HEK293 (cell line): ENCODE data around the gene TSPAN17.
A peak's percentile ranks its signal among the peaks of the same experiment; 100 is the strongest.

Experiments
- CTCF ChIA-PET: fragments of 350-600 bp; formaldehyde crosslinking; extraction: SDS; loops from one replicate; lab custom pipeline; 2021; ENCODE audit warnings: antibody characterized with exemption; lab: Yijun Ruan, JAX
- POLR2A ChIA-PET: fragments of 300-600 bp; formaldehyde crosslinking; extraction: SDS; loops from one replicate; lab custom pipeline; 2020; ENCODE audit warnings: antibody characterized with exemption, inconsistent platforms; lab: Yijun Ruan, JAX
- H3K27ac ChIP-seq: fragments of 200-500 bp; sonication (Bioruptor generic); 2 replicates; pipeline ENCODE4 v1.5.1; 2014; ENCODE audit warnings: low read depth, low read length, control low read depth, inconsistent platforms; ENCODE audit errors: extremely low read depth
- H3K36me3 ChIP-seq, 2 experiments: fragments of 200-500 bp in 1 of 2; sonication (Bioruptor generic) in 1 of 2; 1 replicate in 1 of 2; 2 replicates in 1 of 2; pipeline ENCODE4 v1.5.1; 2014 to 2017; ENCODE audit warnings: inconsistent platforms in 2 of 2, low read length in 2 of 2; ENCODE audit not compliant: control insufficient read depth in 2 of 2, insufficient read depth in 1 of 2
- H3K4me1 ChIP-seq: fragments of 200-500 bp; sonication (Bioruptor generic); 2 replicates; pipeline ENCODE4 v1.5.1; 2014; ENCODE audit warnings: mild to moderate bottlenecking, low read length, inconsistent platforms; ENCODE audit not compliant: control insufficient read depth, insufficient read depth
- H3K4me3 ChIP-seq: 2 replicates; pipeline ENCODE4 v1.5.1; 2011; ENCODE audit warnings: low read depth, mild to moderate bottlenecking, control low read depth, low read length, moderate library complexity
- H3K9me3 ChIP-seq: fragments of 200-500 bp; sonication (Bioruptor generic); 2 replicates; pipeline ENCODE4 v1.5.1; 2014; ENCODE audit warnings: low read depth, low read length, inconsistent platforms; ENCODE audit not compliant: control insufficient read depth, insufficient read depth
- FEZF1 ChIP-seq: fragments of 450-650 bp; formaldehyde crosslinking; IDR thresholded peaks from 2 replicates; pipeline ENCODE4 v1.5.1; 2016; ENCODE audit warnings: missing biosample characterization, missing genetic modification characterization
- HOXA7 ChIP-seq: sonication (generic); formaldehyde crosslinking; IDR thresholded peaks from 2 replicates; pipeline ENCODE4 v1.8.1; 2022; ENCODE audit warnings: missing genetic modification reagents, borderline replicate concordance
- HOXD13 ChIP-seq: sonication (generic); formaldehyde crosslinking; IDR thresholded peaks from 2 replicates; pipeline ENCODE4 v1.8.0; 2022; ENCODE audit warnings: missing genetic modification reagents, borderline replicate concordance
- KLF1 ChIP-seq: fragments of 450-650 bp; formaldehyde crosslinking; IDR thresholded peaks from 2 replicates; pipeline ENCODE4 v1.5.1; 2016; ENCODE audit warnings: missing biosample characterization, missing genetic modification characterization
- KLF16 ChIP-seq: fragments of 450-650 bp; formaldehyde crosslinking; IDR thresholded peaks from 2 replicates; pipeline ENCODE4 v1.5.1; 2017; ENCODE audit warnings: missing biosample characterization, missing genetic modification characterization
- PRDM1 ChIP-seq: fragments of 450-650 bp; formaldehyde crosslinking; IDR thresholded peaks from 2 replicates; pipeline ENCODE4; 2016; ENCODE audit warnings: missing biosample characterization, missing genetic modification characterization
- TRIM28 ChIP-seq: IDR thresholded peaks from 2 replicates; pipeline ENCODE4 v1.6.1; 2011; ENCODE audit warnings: low read length, control low read depth, borderline replicate concordance
- ZBTB11 ChIP-seq: fragments of 450-650 bp; formaldehyde crosslinking; conservative IDR thresholded peaks from 2 replicates; pipeline ENCODE4 v1.5.1; 2016; ENCODE audit warnings: low read depth, missing biosample characterization, missing genetic modification characterization
- ZEB2 ChIP-seq: fragments of 450-650 bp; formaldehyde crosslinking; IDR thresholded peaks from 2 replicates; pipeline ENCODE4 v1.5.1; 2016; ENCODE audit warnings: missing biosample characterization, missing genetic modification characterization
- ZFP3 ChIP-seq: fragments of 450-650 bp; formaldehyde crosslinking; IDR thresholded peaks from 2 replicates; pipeline ENCODE4 v1.5.1; 2016; ENCODE audit warnings: low read depth, missing biosample characterization, missing genetic modification characterization
- ZNF112 ChIP-seq: fragments of 450-650 bp; formaldehyde crosslinking; IDR thresholded peaks from 2 replicates; pipeline ENCODE4 v1.5.0; 2017; ENCODE audit warnings: missing biosample characterization, missing genetic modification characterization
- ZNF148 ChIP-seq: fragments of 450-650 bp; formaldehyde crosslinking; IDR thresholded peaks from 2 replicates; pipeline ENCODE4 v1.5.0; 2017; ENCODE audit warnings: missing biosample characterization, missing genetic modification characterization, borderline replicate concordance
- ZNF169 ChIP-seq: fragments of 450-650 bp; formaldehyde crosslinking; IDR thresholded peaks from 2 replicates; pipeline ENCODE4 v1.5.1; 2016; ENCODE audit warnings: missing biosample characterization, missing genetic modification characterization
- ZNF2 ChIP-seq: fragments of 450-650 bp; formaldehyde crosslinking; IDR thresholded peaks from 2 replicates; pipeline ENCODE4 v1.5.1; 2016; ENCODE audit warnings: missing biosample characterization, missing genetic modification characterization
- ZNF324 ChIP-seq: fragments of 450-650 bp; formaldehyde crosslinking; IDR thresholded peaks from 2 replicates; pipeline ENCODE4 v1.5.1; 2016; ENCODE audit warnings: missing biosample characterization, missing genetic modification characterization
- ZNF335 ChIP-seq: fragments of 450-650 bp; formaldehyde crosslinking; conservative IDR thresholded peaks from 2 replicates; pipeline ENCODE4 v1.5.1; 2016; ENCODE audit warnings: missing biosample characterization, missing genetic modification characterization
- ZNF394 ChIP-seq: fragments of 450-650 bp; formaldehyde crosslinking; IDR thresholded peaks from 2 replicates; pipeline ENCODE4 v1.5.1; 2016; ENCODE audit warnings: missing biosample characterization, missing genetic modification characterization, mild to moderate bottlenecking, moderate library complexity, borderline replicate concordance
- ZNF473 ChIP-seq: fragments of 450-650 bp; formaldehyde crosslinking; IDR thresholded peaks from 2 replicates; pipeline ENCODE4 v1.5.1; 2017; ENCODE audit warnings: missing biosample characterization, missing genetic modification characterization
- ZNF510 ChIP-seq: fragments of 450-650 bp; formaldehyde crosslinking; IDR thresholded peaks from 2 replicates; pipeline ENCODE4 v1.5.1; 2018; ENCODE audit warnings: mild to moderate bottlenecking, missing genetic modification characterization, missing biosample characterization; ENCODE audit not compliant: insufficient replicate concordance
- ZNF626 ChIP-seq: fragments of 450-650 bp; sonication (Bioruptor Pico); formaldehyde crosslinking; IDR thresholded peaks from 2 replicates; pipeline ENCODE4 v1.5.1; 2018; ENCODE audit warnings: missing biosample characterization, missing genetic modification characterization, inconsistent platforms
- ZNF785 ChIP-seq: fragments of 450-650 bp; formaldehyde crosslinking; IDR thresholded peaks from 2 replicates; pipeline ENCODE4 v1.5.1; 2016; ENCODE audit warnings: missing biosample characterization, missing genetic modification characterization
- ZSCAN16 ChIP-seq: fragments of 450-650 bp; formaldehyde crosslinking; IDR thresholded peaks from 2 replicates; pipeline ENCODE4 v1.5.1; 2016; ENCODE audit warnings: missing biosample characterization, missing genetic modification characterization
- TF ChIP-seq, protein P1 (sequence below): fragments of 450-650 bp; formaldehyde crosslinking; IDR thresholded peaks from 2 replicates; pipeline ENCODE4 v1.5.1; 2016; ENCODE audit warnings: missing biosample characterization, missing genetic modification characterization
- TF ChIP-seq, protein P2 (sequence below): fragments of 450-650 bp; formaldehyde crosslinking; IDR thresholded peaks from 2 replicates; pipeline ENCODE4 v1.5.1; 2017; ENCODE audit warnings: missing biosample characterization, missing genetic modification characterization
- TF ChIP-seq, protein P3 (sequence below): fragments of 450-650 bp; formaldehyde crosslinking; IDR thresholded peaks from 2 replicates; pipeline ENCODE4 v1.5.1; 2017; ENCODE audit warnings: missing biosample characterization, missing genetic modification characterization

Gene TSPAN17

DNA sequence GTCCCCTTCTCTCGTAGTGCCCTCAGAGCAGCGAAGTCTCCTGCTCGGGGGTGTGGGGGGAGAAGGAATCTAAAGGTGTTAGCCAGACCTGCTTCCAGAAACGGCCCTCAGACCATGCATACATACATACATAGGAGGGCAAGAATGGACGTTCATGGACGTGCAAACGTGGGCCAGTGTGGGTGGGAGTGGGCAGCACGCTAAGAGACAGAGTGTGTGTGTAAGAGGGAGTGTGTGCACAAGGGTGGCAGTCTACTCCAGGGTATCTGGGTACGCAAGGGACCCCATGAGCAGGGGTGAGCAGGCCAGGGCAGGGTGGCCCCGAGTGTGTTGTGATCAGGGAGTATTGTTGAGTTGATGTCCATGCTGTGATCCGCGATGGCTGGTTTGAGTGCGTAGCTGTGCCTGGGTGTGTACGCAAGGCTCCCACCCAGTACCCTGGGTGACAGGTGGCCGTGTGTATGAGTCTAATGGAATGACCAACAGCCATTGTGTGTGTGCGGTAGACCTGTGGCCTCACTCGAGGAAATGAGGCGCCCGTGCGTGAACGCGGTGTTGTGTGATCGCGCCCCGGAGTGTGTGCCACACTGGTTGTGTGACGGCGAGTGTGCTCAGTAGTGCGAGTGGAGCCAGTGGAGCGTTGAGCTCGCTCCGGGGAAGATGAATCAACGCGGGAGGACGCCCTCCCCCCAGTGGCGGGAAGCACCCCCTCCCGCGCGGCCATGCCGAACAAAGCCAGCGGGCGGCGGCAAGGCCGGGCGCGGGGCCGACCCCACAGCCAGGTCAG, 38.2 kb upstream of the TSPAN17 start:
- Histone ChIP-seq H3K36me3 (no peaks in the 10 kb centered on the region), H3K27ac (no peak overlapping the region), H3K4me3 (peak overlapping the region; percentile 45), H3K9me3 (no peaks in the 10 kb centered on the region), H3K4me1 (peaks cover 6% of the 10 kb centered on the region; the same call in 1 of the 2 replicates)
- ChIA-PET POLR2A (no interaction called here), CTCF (interaction anchor here (0.6 kb wide), 1 partner anchor 34 kb away, joined by 3 read pairs; no protein-coding TSS in a partner anchor)
- TF ChIP-seq ZNF510 (tag by site-specific recombination) (no peak), ZEB2 (tag by site-specific recombination) (no peak), ZNF785 (tag by site-specific recombination) (no peak), HOXD13 (CRISPR knock-in tag) (no peak), ZNF335 (peak; percentile 27; the same call in 1 of the 2 replicates), ZBTB11 (tag by site-specific recombination) (no peak), ZNF473 (tag by site-specific recombination) (no peak), ZNF112 (no peak), ZNF394 (tag by site-specific recombination) (no peak), HOXA7 (no peak), ZNF2 (tag by site-specific recombination) (0 out of 2 replicates have a peak, but pooled peaks have one; percentile 47), ZNF169 (tag by site-specific recombination) (no peak), TRIM28 (no peak), ZNF626 (tag by site-specific recombination) (no peak), ZNF148 (tag by site-specific recombination) (no peak), ZFP3 (tag by site-specific recombination) (no peak), KLF1 (tag by site-specific recombination) (no peak), ZNF324 (tag by site-specific recombination) (no peak; the same call in 1 of the 2 replicates), ZSCAN16 (tag by site-specific recombination) (no peak), KLF16 (tag by site-specific recombination) (no peak), PRDM1 (tag by site-specific recombination) (no peak), FEZF1 (tag by site-specific recombination) (no peak)
- TF ChIP-seq, protein P1, sequence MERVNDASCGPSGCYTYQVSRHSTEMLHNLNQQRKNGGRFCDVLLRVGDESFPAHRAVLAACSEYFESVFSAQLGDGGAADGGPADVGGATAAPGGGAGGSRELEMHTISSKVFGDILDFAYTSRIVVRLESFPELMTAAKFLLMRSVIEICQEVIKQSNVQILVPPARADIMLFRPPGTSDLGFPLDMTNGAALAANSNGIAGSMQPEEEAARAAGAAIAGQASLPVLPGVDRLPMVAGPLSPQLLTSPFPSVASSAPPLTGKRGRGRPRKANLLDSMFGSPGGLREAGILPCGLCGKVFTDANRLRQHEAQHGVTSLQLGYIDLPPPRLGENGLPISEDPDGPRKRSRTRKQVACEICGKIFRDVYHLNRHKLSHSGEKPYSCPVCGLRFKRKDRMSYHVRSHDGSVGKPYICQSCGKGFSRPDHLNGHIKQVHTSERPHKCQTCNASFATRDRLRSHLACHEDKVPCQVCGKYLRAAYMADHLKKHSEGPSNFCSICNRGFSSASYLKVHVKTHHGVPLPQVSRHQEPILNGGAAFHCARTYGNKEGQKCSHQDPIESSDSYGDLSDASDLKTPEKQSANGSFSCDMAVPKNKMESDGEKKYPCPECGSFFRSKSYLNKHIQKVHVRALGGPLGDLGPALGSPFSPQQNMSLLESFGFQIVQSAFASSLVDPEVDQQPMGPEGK (tag by site-specific recombination), result 0 out of 2 replicates have a peak, but pooled peaks have one; percentile 45
- TF ChIP-seq, protein P2, sequence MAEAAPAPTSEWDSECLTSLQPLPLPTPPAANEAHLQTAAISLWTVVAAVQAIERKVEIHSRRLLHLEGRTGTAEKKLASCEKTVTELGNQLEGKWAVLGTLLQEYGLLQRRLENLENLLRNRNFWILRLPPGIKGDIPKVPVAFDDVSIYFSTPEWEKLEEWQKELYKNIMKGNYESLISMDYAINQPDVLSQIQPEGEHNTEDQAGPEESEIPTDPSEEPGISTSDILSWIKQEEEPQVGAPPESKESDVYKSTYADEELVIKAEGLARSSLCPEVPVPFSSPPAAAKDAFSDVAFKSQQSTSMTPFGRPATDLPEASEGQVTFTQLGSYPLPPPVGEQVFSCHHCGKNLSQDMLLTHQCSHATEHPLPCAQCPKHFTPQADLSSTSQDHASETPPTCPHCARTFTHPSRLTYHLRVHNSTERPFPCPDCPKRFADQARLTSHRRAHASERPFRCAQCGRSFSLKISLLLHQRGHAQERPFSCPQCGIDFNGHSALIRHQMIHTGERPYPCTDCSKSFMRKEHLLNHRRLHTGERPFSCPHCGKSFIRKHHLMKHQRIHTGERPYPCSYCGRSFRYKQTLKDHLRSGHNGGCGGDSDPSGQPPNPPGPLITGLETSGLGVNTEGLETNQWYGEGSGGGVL (tag by site-specific recombination), result peak; percentile 43; the same call in 1 of the 2 replicates
- TF ChIP-seq, protein P3, sequence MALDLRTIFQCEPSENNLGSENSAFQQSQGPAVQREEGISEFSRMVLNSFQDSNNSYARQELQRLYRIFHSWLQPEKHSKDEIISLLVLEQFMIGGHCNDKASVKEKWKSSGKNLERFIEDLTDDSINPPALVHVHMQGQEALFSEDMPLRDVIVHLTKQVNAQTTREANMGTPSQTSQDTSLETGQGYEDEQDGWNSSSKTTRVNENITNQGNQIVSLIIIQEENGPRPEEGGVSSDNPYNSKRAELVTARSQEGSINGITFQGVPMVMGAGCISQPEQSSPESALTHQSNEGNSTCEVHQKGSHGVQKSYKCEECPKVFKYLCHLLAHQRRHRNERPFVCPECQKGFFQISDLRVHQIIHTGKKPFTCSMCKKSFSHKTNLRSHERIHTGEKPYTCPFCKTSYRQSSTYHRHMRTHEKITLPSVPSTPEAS (tag by site-specific recombination), result 0 out of 2 replicates have a peak, but pooled peaks have one; percentile 27
